Measurements from ENCODE around the gene SNTN. TPM values are rescaled to one million over a fixed set of nuclear protein-coding genes. Genes with fewer than 3 reads are reported as not detected.

The SNTN gene
- not detected in 2 replicates for total RNA-seq

DNA sequence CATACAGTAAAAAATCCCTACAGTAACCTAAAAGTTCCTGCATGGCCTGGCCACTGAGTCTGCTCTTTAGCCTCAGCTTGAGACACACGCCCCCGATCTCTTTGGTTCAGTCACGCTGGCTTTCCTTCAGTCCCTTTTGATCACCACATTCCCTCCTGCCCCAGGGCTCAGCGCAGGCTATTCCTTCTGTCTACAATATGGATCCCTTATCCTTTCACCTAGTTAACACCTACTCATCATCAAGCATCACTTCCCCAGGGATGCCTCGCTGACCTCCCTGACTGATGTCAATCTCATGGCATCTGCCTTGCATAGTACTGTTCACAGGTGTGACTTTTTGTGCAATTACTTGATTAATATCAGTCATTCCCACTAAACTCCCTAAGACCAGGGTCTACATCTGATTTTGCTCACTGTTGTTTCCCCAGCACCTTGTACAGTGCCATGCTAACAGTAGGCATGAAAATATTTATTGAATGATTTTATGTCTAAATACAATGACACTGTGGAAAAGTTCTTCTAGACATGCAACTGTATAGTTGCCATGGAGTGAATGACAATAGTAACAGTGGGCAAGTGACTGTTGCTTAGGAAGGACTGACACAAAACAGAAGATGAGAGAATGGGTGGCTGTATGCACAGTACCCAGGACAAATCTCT lies at the start of gene SNTN:
Gene SNTN, plus strand, starts transcription at position 610 of the 660 bp plus-strand sequence. Its CDS starts 13 bp downstream, at position 623.

Other genes with a start within 250 kb of the SNTN start
- gene C3orf49, start 166.6 kb downstream of the SNTN start, total RNA-seq, result not detected in 2 replicates
- 39.1 and 43.5 TPM in 2 replicates for gene THOC7, start 211.1 kb downstream of the SNTN start, total RNA-seq
- 11.9 and 14.3 TPM in 2 replicates for gene ATXN7, start 211.2 kb downstream of the SNTN start, total RNA-seq